ENCODE results near the gene TRIM44.

DNA sequence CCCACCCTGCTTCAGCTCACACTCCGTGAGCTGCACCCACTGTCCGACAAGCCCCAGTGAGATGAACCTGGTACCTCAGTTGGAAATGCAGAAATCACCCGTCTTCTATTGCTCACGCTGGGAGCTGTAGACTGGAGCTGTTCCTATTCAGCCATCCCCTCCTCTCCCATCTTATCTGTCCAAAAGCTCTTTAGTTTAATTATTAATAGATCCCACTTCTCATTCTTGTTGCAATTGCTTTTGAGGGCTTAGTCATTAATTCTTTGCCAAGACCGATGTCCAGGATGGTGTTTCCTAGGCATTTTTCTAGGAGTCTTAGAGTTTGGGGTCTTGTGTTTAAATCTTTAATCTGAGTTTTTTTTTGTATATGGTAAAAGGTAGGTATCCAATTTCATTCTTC is 116.8 kb downstream of the TRIM44 start:
- TF ChIP-seq POLR2A (IDR thresholded peaks at IDR 0.05; ENCODE audit: low read length) (no peak), GATA1 (IDR thresholded peaks at IDR 0.05; ENCODE audit: low read depth, low read length) (no peak)
